H9 (cell line): ENCODE measurements around the gene WARS2. TPM values are rescaled to one million over a fixed set of nuclear protein-coding genes. Genes with fewer than 3 reads are reported as not detected.

Source experiments
- DNase-seq: peaks from one replicate; pipeline ENCODE4 v3.0.0-alpha.2; 2017
- H2AFZ ChIP-seq: one replicate; pipeline ENCODE4 v1.6.1; 2013; ENCODE audit warnings: mild to moderate bottlenecking, low read length, control low read depth, moderate library complexity
- H2AK5ac ChIP-seq: 2 replicates; pipeline ENCODE4 v1.6.1; 2013; ENCODE audit warnings: low read length, control low read depth, mixed read lengths; ENCODE audit not compliant: insufficient read length
- H2BK120ac ChIP-seq: one replicate; pipeline ENCODE4 v1.6.1; 2013; ENCODE audit warnings: low read depth, mild to moderate bottlenecking, low read length, control low read depth, inconsistent platforms; ENCODE audit not compliant: poor library complexity, severe bottlenecking
- H2BK12ac ChIP-seq: 2 replicates; pipeline ENCODE4 v1.6.1; 2013; ENCODE audit warnings: low read length, control low read depth, mixed read lengths, low read depth; ENCODE audit not compliant: insufficient read length
- H2BK15ac ChIP-seq: 2 replicates; pipeline ENCODE4 v1.6.1; 2013; ENCODE audit warnings: low read depth, low read length, control low read depth
- H2BK20ac ChIP-seq: one replicate; pipeline ENCODE4 v1.6.1; 2013; ENCODE audit warnings: low read depth, mild to moderate bottlenecking, low read length, control low read depth, inconsistent platforms; ENCODE audit not compliant: poor library complexity, severe bottlenecking
- H2BK5ac ChIP-seq: 2 replicates; pipeline ENCODE4 v1.6.1; 2013; ENCODE audit warnings: low read length, control low read depth, mixed read lengths; ENCODE audit not compliant: insufficient read length
- H3K14ac ChIP-seq: 2 replicates; pipeline ENCODE4 v1.6.1; 2013; ENCODE audit warnings: low read length, control low read depth; ENCODE audit not compliant: insufficient read depth
- H3K18ac ChIP-seq: 2 replicates; pipeline ENCODE4 v1.6.1; 2013; ENCODE audit warnings: low read depth, mild to moderate bottlenecking, mixed read lengths, low read length, control low read depth; ENCODE audit not compliant: insufficient read length
- H3K23ac ChIP-seq: 2 replicates; pipeline ENCODE4 v1.6.1; 2013; ENCODE audit warnings: low read length, control low read depth, mixed read lengths, low read depth; ENCODE audit not compliant: insufficient read length
- H3K23me2 ChIP-seq: 2 replicates; pipeline ENCODE4 v1.6.1; 2013; ENCODE audit warnings: low read depth, mild to moderate bottlenecking, mixed read lengths, low read length, control low read depth; ENCODE audit not compliant: insufficient read length, poor library complexity, severe bottlenecking
- H3K27ac ChIP-seq: 2 replicates; pipeline ENCODE4 v1.5.1; 2013; ENCODE audit warnings: low read length, control low read depth, mixed read lengths, low read depth; ENCODE audit not compliant: insufficient read length
- H3K27me3 ChIP-seq: 2 replicates; pipeline ENCODE4 v1.6.1; 2013; ENCODE audit warnings: low read length, control low read depth, inconsistent platforms; ENCODE audit not compliant: insufficient read depth
- H3K4ac ChIP-seq: 2 replicates; pipeline ENCODE4 v1.6.1; 2013; ENCODE audit warnings: low read depth, mild to moderate bottlenecking, control low read depth, inconsistent platforms, low read length, moderate library complexity
- H3K4me1 ChIP-seq: 2 replicates; pipeline ENCODE4 v1.6.1; 2013; ENCODE audit warnings: low read length, control low read depth, inconsistent platforms; ENCODE audit not compliant: insufficient read depth
- H3K4me2 ChIP-seq: 2 replicates; pipeline ENCODE4 v1.6.1; 2013; ENCODE audit warnings: low read length, control low read depth, mixed read lengths; ENCODE audit not compliant: insufficient read length, insufficient read depth
- H3K56ac ChIP-seq: 2 replicates; pipeline ENCODE4 v1.6.1; 2013; ENCODE audit warnings: low read depth, mild to moderate bottlenecking, mixed read lengths, low read length, control low read depth; ENCODE audit not compliant: insufficient read length
- H3K79me1 ChIP-seq: 2 replicates; pipeline ENCODE4 v1.6.1; 2013; ENCODE audit warnings: low read depth, mild to moderate bottlenecking, moderate library complexity, low read length, control low read depth, inconsistent platforms; ENCODE audit not compliant: insufficient read depth, poor library complexity, severe bottlenecking
- H3K79me2 ChIP-seq: 2 replicates; pipeline ENCODE4 v1.6.1; 2013; ENCODE audit warnings: low read length, control low read depth, inconsistent platforms; ENCODE audit not compliant: insufficient read depth
- H3K9ac ChIP-seq: 2 replicates; pipeline ENCODE4 v1.6.1; 2013; ENCODE audit warnings: low read length, control low read depth, mixed read lengths; ENCODE audit not compliant: insufficient read length; ENCODE audit errors: extremely low read depth
- H3K9me3 ChIP-seq: one replicate; pipeline ENCODE4 v1.6.1; 2013; ENCODE audit warnings: low read depth, low read length, inconsistent platforms; ENCODE audit not compliant: control insufficient read depth
- H3T11ph ChIP-seq: one replicate; pipeline ENCODE4 v1.6.1; 2013; ENCODE audit warnings: mild to moderate bottlenecking, low read length, control low read depth, inconsistent platforms
- H4K20me1 ChIP-seq: one replicate; pipeline ENCODE4 v1.6.1; 2013; ENCODE audit not compliant: control insufficient read depth, insufficient read length, insufficient read depth
- H4K5ac ChIP-seq: 2 replicates; pipeline ENCODE4 v1.6.1; 2013; ENCODE audit warnings: low read depth, mild to moderate bottlenecking, mixed read lengths, low read length, control low read depth; ENCODE audit not compliant: insufficient read length
- H4K8ac ChIP-seq: replicated peaks from 2 replicates; pipeline ENCODE4 v1.6.1; 2013; ENCODE audit warnings: low read length, control low read depth, mixed read lengths, low read depth; ENCODE audit not compliant: insufficient read length
- H4K91ac ChIP-seq: 2 replicates; pipeline ENCODE4 v1.6.1; 2013; ENCODE audit warnings: low read depth, mild to moderate bottlenecking, moderate library complexity, mixed read lengths, low read length, control low read depth; ENCODE audit not compliant: insufficient read length
- H3K27ac Mint-ChIP-seq, 3 experiments: 2 replicates in 2 of 3; 3 replicates in 1 of 3; pipeline ENCODE4 v1.8.0; 2020 to 2021; ENCODE audit warnings: mixed read lengths in 3 of 3, mild to moderate bottlenecking in 1 of 3, moderate library complexity in 1 of 3
- H3K27me3 Mint-ChIP-seq: 2 replicates; pipeline ENCODE4 v1.8.0; 2021; ENCODE audit warnings: low read depth, mild to moderate bottlenecking, moderate library complexity, mixed read lengths
- H3K36me3 Mint-ChIP-seq, 3 experiments: 2 replicates in 2 of 3; 3 replicates in 1 of 3; pipeline ENCODE4 v1.8.0; 2020 to 2021; ENCODE audit warnings: low read depth in 3 of 3, mixed read lengths in 3 of 3; ENCODE audit not compliant: insufficient read depth in 1 of 3
- H3K4me1 Mint-ChIP-seq, 2 experiments: 2 replicates each; pipeline ENCODE4 v1.8.0; 2020; ENCODE audit warnings: mixed read lengths in 2 of 2
- H3K4me3 Mint-ChIP-seq, 2 experiments: 2 replicates in 1 of 2; 3 replicates in 1 of 2; pipeline ENCODE4 v1.8.0; 2020 to 2021; ENCODE audit warnings: mild to moderate bottlenecking in 2 of 2, mixed read lengths in 2 of 2, moderate library complexity in 1 of 2
- H3K9me3 Mint-ChIP-seq, 2 experiments: 2 replicates in 1 of 2; 3 replicates in 1 of 2; pipeline ENCODE4 v1.8.0; 2020; ENCODE audit warnings: mild to moderate bottlenecking in 2 of 2, mixed read lengths in 2 of 2, moderate library complexity in 1 of 2
- WGBS: extraction: QIAGEN DNeasy Blood & Tissue Kit; methylation state at CpG from one replicate; pipeline ENCODE4 v1.1.7; 2013; ENCODE audit warnings: missing lambda C conversion rate, low lambda C conversion rate, mixed read lengths; ENCODE audit not compliant: insufficient read length; ENCODE audit errors: extremely low coverage; 5-methylcytosine and 5-hydroxymethylcytosine counted together
- total RNA-seq: library from RNA; stranded (reverse); gene quantifications from 2 replicates; pipeline ENCODE4 v1.2.1, GENCODE V29; 2021
- TF ChIP-seq, protein P1 (sequence below): fragments of 200-600 bp; sonication (generic); conservative IDR thresholded peaks from 3 replicates; pipeline ENCODE4 v1.8.0; 2021; ENCODE audit warnings: antibody characterized with exemption, mild to moderate bottlenecking

Gene WARS2
- total RNA-seq, 1 experiment from 2014 or later, result 9.7 TPM

DNA sequence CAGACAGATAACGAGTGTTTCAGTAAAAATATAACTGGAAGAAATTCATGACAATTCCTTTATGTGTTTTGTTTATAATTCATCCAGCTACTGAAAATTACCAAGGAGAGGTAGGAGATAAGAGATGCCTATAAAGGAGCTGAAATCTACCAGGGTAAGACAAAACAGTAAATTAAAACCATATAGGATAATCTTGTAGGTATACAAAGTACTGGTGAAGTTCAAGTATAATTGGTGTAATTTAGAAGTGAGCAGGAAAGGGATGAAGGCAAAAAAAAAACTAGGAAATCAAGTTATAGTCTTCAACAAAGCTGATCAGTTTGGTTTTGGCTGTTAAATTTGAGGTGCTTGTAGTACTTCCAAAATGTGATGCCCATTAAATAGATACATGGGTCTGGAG lies 1.2 kb upstream of the WARS2 start:
- DNase-seq, result no peak
- Histone ChIP-seq H3K27ac (no peak overlapping the region), H4K5ac (no peak overlapping the region), H3K14ac (no peak overlapping the region), H4K91ac (no peak overlapping the region), H3K79me2 (no peaks in the 10 kb centered on the region), H3K23ac (no peak overlapping the region), H3K9ac (no peak overlapping the region), H4K20me1 (no peaks in the 10 kb centered on the region), H2BK15ac (no peak overlapping the region), H2BK20ac (no peak overlapping the region), H3K23me2 (peaks cover 4% of the 10 kb centered on the region), H2BK12ac (no peak overlapping the region), H4K8ac (no peak overlapping the region), H3K4ac (no peak overlapping the region), H3K4me2 (no peak overlapping the region), H3K9me3 (no peaks in the 10 kb centered on the region), H2BK120ac (no peak overlapping the region), H2AK5ac (no peak overlapping the region), H2BK5ac (no peak overlapping the region), H3T11ph (no peak overlapping the region), H3K56ac (no peak overlapping the region), H3K79me1 (no peaks in the 10 kb centered on the region), H2AFZ (no peak overlapping the region), H3K18ac (no peak overlapping the region), H3K27me3 (no peaks in the 10 kb centered on the region), H3K4me1 (peaks cover 3% of the 10 kb centered on the region; the same call in 1 of the 2 replicates)
- H3K27me3 Mint-ChIP-seq, result no peaks in the 10 kb centered on the region
- no peak overlapping the region; a peak in 1 of 5 replicates for H3K4me3 Mint-ChIP-seq
- no peaks in the 10 kb centered on the region for H3K9me3 Mint-ChIP-seq
- H3K36me3 Mint-ChIP-seq, result no peaks in the 10 kb centered on the region; a peak in 1 of 7 replicates
- TF ChIP-seq, protein P1, sequence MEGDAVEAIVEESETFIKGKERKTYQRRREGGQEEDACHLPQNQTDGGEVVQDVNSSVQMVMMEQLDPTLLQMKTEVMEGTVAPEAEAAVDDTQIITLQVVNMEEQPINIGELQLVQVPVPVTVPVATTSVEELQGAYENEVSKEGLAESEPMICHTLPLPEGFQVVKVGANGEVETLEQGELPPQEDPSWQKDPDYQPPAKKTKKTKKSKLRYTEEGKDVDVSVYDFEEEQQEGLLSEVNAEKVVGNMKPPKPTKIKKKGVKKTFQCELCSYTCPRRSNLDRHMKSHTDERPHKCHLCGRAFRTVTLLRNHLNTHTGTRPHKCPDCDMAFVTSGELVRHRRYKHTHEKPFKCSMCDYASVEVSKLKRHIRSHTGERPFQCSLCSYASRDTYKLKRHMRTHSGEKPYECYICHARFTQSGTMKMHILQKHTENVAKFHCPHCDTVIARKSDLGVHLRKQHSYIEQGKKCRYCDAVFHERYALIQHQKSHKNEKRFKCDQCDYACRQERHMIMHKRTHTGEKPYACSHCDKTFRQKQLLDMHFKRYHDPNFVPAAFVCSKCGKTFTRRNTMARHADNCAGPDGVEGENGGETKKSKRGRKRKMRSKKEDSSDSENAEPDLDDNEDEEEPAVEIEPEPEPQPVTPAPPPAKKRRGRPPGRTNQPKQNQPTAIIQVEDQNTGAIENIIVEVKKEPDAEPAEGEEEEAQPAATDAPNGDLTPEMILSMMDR, result no peak
- H3K27ac Mint-ChIP-seq, result no peak overlapping the region
- no CpG with 5 or more reads among the region's 1 CpG for WGBS
- H3K4me1 Mint-ChIP-seq, result peaks cover 7 to 14% of the 10 kb centered on the region in 2 experiments
